T-helper 1 cell (primary cell): Measurements from ENCODE around the gene NEURL3.
"Not testable (repeated sequence)": the region's sequence is repeated elsewhere in the genome, so short reads cannot be mapped to it uniquely, and the experiment has no call there.

Experiments
- DNase-seq, 5 donors: peaks; one replicate each; pipeline ENCODE4 v3.0.0-alpha.2; 2012 to 2020

Gene NEURL3

GRCh38 chr2:96477458-96477857 lies 27.7 kb downstream of the NEURL3 start:
- no peak for DNase-seq

GRCh38 chr2:96471772-96472171 lies 33.4 kb downstream of the NEURL3 start:
- no peak for DNase-seq

GRCh38 chr2:96470636-96471035 lies 34.5 kb downstream of the NEURL3 start:
- peak; percentile 12 to 49 (median 27) for DNase-seq

- no peak for DNase-seq
Measured at GRCh38 chr2:96470109-96470508, 35.0 kb downstream of the NEURL3 start.

DNA sequence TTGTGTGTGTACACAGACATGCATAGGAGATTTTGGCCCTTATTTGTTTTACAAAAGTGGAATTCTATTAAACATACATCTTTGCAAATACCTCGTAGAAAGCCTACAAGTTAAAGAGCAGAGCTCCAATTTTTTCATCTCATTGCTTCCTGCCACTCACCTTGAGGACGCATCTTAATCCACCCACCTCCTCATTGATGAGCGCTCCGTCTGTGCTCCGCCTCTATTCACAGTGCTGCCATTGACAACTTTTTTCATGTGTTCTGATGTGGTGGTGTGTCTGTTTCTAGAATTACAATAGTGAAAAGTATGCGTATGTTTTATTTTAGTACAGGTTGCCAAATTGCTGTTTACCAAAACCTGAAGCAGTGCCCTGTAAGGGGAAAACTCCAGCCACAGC lies 36.3 kb downstream of the NEURL3 start:
- DNase-seq = no peak

DNA sequence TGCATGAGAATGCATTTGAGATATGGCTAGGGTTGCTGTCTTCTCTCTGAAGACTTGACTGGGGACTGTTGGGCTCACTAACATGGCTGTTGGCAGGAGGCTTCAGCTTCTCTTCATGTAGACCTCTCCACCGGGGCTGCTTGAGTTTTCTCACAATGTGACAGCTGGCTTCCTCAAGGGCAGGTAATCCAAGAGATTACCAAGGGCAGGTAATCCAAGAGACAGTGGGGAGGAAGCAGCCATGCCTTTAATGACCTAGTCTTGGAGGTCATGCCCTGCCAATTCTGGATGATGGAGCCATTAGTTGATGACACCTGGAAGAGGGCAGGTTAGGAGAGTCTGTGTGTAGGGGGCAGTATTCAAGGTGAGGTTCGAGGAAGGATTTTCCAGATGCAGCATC lies 40.5 kb downstream of the NEURL3 start:
- DNase-seq = no peak

- no peak for DNase-seq
Measured at GRCh38 chr2:96464061-96464460, 41.1 kb downstream of the NEURL3 start.

DNA sequence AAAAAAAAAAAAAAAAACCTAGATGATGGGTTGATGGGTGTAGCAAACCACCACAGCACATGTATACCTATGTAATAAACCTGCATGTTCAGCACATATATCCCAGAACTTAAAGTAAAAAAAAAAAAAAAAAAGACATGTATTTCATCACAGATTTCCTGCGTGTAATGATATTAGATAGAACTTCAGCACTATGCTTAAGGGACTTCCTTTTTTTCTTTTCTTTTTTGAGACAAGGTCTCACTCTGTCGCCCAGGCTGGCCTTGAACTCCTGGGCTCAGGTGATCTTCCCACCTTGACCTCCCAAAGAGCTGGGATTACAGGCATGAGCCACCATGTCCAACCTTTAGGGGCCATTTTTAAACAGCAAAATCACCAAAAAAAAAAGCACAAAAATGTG lies 42.0 kb downstream of the NEURL3 start:
- DNase-seq = no peak

GRCh38 chr2:96461616-96462015 lies 43.5 kb downstream of the NEURL3 start:
- not testable (repeated sequence) for DNase-seq

GRCh38 chr2:96452053-96452452 lies 53.1 kb downstream of the NEURL3 start:
- DNase-seq = no peak

GRCh38 chr2:96449637-96450036 lies 55.5 kb downstream of the NEURL3 start:
- no peak for DNase-seq

- DNase-seq = no peak
Measured at GRCh38 chr2:96449174-96449573, 56.0 kb downstream of the NEURL3 start.

DNA sequence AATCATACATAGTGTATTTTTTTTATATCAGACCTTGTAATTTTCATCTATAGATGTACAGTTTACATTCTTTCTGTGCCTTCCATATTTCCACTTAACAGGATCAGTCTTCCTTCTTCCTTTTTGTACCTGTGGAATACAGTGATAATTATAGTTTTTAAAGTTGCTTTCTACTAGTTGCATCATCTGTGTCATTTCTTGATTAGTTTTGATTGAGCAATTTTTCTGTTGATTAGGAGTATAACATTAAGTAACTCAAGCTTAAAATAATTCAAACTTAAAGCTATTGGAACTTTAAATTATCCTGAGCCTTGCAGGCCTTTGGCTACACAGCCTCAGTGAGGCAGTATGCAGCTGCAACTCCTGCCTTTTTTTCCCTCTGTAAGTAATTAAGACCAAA lies 57.4 kb downstream of the NEURL3 start:
- DNase-seq = no peak
